GM19467 (cell line): Measurements from ENCODE around the gene AHI1.

ENCODE experiments used
- ATAC-seq: cut with Tn5 transposase; IDR thresholded peaks from one replicate; pipeline ENCODE4 v1.9.1; 2021; ENCODE audit warnings: mild to moderate bottlenecking, moderate library complexity; ENCODE audit not compliant: unreplicated experiment

Gene AHI1

DNA sequence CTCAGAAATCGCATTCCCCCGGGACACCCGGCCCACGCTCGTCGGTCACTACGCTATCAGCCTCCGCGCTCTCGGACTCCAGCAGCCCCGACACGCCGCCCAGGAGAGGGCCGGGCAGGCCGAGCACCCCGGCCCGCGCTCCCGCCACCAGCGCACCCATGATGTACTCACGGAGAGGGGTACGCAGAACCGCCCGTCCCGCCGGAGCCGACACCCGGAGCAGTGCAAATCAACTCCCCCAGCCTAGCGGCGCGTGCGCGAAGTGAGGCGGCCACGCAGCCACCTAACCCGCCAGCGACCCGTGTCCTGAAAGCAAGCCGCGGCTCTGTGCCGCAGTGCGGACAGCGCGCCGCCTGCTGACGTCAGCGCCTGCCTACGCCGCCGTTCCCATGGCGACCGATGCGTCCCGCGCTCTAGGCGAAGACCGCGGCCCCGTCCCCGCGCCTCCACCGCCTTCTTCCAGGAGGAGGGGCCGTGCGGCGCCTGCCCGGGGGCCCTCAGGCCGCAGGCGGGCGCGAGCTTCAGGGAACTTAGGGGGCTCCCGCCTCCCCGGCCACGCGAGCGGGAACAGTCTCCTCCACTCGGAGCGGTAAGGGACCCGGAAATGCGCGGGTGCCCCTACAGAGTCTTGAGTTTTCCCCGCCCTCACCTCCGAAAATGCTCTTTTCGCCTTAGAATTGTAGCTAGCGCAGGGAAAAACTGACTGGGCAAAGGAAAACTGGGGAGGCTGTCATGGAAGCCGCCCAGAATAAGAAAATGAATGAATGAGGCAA is at the start of gene AHI1:
AHI1 (minus strand) TSS at position 329 of the 773 bp plus-strand sequence. CDS start 5,503 bp downstream, outside the sequence.
- peak; percentile 94 for ATAC-seq

DNA sequence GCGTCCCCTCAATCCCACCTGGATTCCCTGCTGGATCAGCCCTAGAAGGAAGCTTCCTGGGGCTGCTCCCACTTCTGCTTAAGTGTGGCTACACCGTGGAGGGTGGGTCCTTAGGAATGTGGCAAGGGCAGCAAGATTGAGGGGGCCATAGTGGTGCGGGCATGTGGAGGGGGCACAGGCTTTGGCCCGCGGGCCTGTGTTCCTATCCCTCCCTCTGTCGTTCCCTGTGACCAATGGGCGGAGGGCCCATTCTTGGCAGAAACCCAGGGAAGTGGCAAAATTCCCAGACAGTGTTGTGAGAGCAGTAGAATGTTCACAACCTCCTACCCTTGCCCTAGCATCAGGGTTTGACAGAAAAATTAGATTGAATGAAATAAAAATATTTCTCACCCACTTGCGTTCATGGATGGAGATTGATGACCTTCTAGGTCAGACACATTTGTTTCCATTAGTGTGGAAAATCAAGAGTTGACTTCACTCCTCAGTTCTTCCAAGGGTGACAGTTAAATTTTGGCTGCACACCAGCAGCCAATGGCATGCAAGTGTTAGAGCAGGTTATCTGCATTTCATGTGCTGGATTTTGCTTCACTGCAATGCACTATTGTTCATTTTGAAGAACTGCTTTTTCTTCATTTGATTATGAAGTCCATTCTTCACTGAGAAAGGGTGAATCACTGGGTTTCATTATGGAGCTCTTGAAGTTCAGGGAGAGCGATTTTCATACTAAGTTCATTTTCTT is 49.3 kb upstream of the AHI1 start:
- ATAC-seq = no peak

DNA sequence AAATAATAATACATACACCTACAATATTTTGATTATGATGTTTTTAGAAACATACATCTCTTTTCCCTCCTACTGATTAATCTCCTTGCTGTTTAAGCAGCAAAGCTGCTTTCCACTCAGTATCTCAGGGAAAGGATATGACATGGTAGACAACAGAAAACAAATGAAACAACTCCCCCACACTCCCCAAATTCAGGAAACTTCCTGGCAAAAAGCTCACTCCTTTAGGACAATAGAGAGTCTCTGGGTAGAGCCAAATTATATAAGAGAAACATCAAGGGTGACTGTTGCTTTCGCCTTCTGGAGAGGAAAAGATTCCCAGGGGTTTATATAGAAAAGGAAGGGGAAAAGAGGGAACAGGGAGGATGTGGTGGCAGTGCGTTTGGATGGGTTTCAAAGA is 48.7 kb upstream of the AHI1 start:
- ATAC-seq = no peak

DNA sequence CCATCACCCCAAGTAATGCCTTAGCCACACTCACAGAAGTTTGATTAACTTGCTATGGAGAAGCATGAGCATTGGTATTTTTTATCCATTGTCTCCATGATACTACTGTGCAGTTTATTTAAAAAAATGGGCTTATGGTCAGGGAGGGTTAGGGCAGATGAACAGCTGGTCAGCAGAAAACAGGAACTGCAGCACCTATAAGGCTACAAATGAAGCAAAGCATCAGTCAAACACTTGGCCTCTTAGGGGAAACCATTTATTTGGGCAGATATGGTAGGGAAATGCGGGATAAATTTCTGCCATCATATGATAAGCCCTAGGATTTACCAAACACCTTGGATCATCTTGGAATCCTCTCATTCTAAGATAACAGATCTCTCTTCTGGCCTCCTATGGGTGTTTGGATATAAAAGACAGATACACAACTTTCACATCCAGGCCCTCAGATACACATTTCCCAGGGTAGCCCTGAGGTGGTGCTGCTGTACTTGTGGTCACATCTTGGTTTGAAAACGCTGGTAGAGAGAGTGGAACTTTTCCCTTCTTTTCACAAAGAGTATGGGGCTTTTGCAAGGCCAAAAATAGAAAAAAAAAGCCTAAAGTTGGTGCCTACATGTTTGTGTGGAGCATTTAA is 42.8 kb upstream of the AHI1 start:
- no peak for ATAC-seq

DNA sequence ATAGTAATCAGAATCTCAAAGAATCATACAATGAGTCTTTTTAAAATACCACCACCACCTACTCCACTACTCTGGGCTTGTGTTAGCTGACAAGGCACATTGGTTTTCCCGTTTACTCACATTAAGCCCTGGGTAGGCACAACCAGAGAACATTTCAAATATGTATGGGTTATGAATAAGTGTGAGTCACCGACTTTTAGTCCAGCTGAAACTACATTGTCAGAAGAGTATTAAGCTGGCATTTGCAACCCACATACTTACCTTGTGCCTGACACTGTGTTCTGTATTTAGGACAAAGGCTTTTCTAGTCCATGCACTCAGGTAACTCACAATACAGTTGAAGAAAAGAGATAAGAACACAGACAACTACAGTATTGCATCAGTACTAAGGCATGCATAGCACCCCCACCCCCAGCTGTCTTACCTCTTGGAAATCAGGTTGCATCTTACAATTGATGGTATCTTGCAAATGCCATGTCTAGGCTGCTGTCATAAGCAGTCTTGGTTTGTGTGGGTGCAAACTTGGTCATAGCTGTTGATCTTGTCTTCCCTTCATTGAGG is 40.3 kb upstream of the AHI1 start:
- ATAC-seq = no peak

DNA sequence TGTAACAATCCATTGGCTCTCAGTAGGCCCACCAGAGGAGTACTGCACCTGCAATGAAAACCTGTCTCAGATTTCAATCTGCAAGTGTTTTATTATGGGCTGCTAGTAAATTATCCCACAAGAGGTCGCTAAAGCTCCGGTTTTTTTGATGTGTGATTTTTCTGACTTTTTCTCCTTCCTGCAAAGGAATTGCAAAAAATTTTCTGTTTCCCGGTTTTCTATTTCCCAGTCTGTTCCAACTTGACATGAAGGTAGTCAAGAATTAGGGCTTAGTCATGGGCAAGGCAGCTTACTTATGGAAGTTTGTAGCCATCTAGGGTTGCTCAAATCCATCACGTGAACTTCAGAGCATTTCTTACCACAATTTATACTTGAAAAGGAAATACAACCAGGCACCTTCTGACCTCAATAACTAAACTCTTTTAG is 38.5 kb upstream of the AHI1 start:
- no peak for ATAC-seq

- ATAC-seq = no peak
Observed at GRCh38 chr6:135534773-135535380, 37.3 kb upstream of the AHI1 start.

DNA sequence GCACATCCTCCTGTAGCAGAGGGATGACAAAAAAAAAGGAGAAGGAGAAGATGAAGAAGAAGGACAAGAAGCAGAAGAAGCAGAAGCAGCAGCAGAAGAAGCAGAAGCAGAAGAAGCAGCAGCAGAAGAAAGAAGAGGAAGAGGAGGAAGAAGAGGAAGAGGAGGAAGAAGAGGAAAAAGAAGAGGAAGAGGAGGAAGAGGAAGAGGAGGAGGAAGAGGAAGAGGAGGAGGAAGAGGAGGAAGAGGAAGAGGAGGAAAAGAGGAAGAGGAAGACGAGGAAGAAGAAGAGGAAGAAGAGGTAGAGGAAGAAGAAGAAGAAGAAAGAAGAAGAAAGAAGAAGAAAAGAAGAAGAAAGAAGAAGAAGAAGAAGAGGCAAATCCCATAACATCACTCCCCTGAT is 35.0 kb upstream of the AHI1 start:
- ATAC-seq = no peak

GRCh38 chr6:135531954-135532490 is 34.5 kb upstream of the AHI1 start:
- ATAC-seq = no peak

DNA sequence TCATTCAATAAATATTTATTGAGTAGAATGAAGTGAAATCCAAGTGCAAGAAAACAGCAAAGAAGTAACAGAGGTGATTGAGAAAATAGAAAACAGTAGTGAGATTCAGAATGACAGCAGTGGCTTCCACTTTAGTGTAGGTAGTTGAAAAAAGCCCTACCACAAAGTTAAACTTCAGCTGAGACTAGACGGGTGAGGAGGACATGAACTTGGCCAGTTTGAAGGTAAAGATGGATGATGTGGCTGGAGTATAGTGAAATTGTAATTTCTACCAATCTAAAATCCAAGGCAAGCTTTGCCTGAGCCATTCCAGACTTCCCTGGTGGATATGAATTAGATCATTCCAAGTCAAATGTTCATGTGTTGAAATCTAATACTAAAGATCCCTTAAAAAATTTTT is 32.6 kb upstream of the AHI1 start:
- ATAC-seq = no peak

DNA sequence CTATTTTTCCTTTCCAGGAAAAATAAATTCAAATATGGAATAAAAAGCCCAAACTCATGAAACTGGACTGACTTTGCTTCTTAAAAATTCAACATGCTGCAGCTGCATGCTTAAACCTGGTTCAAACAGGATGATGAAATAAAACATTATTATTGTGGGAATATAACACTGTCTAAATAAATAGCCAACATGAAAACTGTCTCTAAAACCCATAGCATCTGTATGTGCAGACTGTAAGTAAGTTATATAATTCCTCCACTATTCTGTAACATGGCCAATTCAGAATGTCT is 30.4 kb upstream of the AHI1 start:
- ATAC-seq = no peak

- ATAC-seq = no peak
Observed at GRCh38 chr6:135527116-135527959, 29.8 kb upstream of the AHI1 start.

DNA sequence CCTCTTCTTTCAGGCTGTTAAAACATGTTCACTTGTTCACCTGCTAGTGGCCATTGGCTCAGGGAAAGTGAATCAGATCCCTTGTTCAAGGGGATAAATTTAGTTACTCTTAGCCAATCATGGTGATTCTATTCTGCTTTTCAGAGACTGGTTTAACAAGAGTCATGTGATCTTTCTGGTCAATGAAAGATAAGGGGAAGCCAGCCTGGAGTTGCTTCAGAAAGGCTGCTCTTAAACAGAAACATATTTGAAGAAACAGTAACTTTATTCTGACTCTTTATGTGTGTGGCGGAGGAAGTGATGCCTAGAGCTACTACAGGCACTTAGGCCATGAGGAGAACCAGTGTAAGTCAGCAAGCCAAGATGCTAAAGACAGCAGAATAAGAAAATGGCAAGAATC is 28.1 kb upstream of the AHI1 start:
- ATAC-seq = no peak

- no peak for ATAC-seq
Observed at GRCh38 chr6:135522965-135523692, 25.6 kb upstream of the AHI1 start.

DNA sequence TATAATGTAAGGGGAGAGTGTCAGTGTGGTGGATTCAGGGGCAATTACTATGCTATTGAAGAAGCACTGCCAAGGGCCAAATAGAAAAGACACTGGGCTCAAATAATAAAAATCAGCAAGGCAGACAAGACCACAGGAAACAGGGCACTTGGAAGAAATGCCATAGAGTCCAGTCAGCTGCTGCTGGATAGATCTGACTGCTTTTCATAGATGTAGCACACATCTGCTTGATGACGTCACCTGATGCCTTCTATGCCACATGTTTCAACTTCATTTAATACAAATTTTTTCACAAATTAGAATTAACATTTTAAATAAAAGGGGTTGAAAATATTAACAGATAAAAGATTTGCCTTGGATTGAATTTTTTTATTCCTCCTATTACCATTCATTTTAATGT is 23.9 kb upstream of the AHI1 start:
- ATAC-seq = no peak

- no peak for ATAC-seq
Observed at GRCh38 chr6:135520781-135521180, 23.2 kb upstream of the AHI1 start.

DNA sequence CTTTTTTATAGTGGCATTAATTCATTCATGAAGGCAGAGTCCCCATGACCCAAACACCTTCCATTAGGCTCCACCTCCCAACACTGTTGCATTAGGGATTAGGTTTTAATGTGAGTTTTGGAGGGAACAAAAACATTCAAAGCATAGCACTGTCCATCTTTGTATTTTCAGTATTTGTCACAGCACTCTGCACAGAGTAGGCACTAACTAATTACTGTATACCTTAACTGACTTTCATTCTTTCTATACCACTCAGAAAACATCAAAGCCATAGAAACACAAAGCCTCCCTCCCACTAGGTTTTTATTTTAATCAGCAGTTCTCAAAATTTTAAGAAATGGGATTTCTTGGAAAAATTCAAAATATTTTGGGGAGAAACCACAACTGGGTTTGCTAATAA is 21.8 kb upstream of the AHI1 start:
- ATAC-seq = no peak

DNA sequence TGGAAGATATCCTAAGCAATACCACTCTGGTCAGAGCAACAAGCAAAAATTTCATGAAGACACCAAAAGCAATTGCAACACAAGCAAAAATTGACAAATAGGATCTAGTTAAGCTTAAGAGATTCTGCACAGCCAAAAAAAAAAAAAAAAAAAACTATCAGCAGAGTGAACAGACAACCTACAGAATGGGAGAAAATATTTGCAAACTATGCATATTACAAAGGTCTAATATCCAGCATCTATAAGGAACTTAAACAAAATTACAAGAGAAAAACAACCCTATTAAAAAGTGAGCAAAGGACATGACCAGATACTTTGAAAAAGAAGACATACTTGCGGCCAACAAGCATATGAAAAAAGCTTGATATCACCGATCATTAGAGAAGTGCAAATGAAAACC is 20.0 kb upstream of the AHI1 start:
- ATAC-seq = no peak

GRCh38 chr6:135514706-135515105 is 17.2 kb upstream of the AHI1 start:
- no peak for ATAC-seq
